Measurements from ENCODE around the gene HMGCS2.

Gene HMGCS2

DNA sequence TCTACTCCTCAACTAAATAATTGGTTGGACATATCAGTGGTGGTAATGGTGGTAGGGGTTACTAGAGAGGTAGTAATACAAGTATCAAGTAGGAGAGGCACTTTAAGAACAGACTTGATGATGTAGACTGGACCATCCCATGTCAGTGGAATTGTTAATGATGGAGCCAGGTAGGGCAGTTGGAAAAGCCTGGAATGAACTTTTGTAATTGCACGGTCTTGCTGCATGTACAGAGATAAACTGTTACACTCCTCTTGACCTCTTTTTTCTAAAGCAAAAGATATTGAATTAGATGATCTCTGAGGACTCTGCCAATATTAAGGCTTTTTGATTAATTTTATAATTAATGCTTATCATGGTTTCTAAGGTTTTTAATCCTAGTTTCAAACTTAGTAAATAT is 5.8 kb downstream of the HMGCS2 start:
- no peak for TF ChIP-seq CTCF (IDR thresholded peaks at IDR 0.05; ENCODE audit: low read depth, low read length, missing control alignments)
- no peak for DNase-seq (ENCODE audit: low read depth)
- no peak overlapping the region for H3K4me3 ChIP-seq (ENCODE audit: low read depth, low read length)

DNA sequence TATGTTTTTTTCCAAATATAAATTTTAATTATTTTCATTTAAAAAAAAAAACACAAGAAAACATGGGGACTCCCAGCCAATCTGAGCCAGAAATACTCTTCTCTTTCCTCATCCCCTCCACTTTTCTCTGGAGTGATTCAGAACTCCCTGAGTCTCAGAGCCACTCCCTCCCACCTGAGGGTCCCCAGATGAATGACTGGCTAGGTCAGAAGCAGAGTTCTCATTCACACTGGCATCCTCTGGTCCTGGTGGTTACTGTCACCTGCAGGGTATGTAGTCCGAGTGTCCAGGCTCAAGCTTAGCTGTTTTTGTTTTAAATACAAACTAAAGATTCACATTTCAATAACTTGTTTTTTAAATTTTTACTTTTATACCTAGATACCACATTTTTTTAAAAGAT is 6.3 kb downstream of the HMGCS2 start:
- no peak overlapping the region for H3K4me3 ChIP-seq (ENCODE audit: low read depth, low read length)
- no peak for DNase-seq (ENCODE audit: low read depth)
- no peak for TF ChIP-seq CTCF (IDR thresholded peaks at IDR 0.05; ENCODE audit: low read depth, low read length, missing control alignments)

GRCh38 chr1:119758584-119758983 is 10.1 kb downstream of the HMGCS2 start:
- no peak overlapping the region for H3K4me3 ChIP-seq (ENCODE audit: low read depth, low read length)
- no peak for TF ChIP-seq CTCF (IDR thresholded peaks at IDR 0.05; ENCODE audit: low read depth, low read length, missing control alignments)
- DNase-seq (ENCODE audit: low read depth), result no peak

GRCh38 chr1:119752592-119752991 is 16.1 kb downstream of the HMGCS2 start:
- no peak overlapping the region for H3K4me3 ChIP-seq (ENCODE audit: low read depth, low read length)
- no peak for DNase-seq (ENCODE audit: low read depth)
- no peak for TF ChIP-seq CTCF (IDR thresholded peaks at IDR 0.05; ENCODE audit: low read depth, low read length, missing control alignments)

GRCh38 chr1:119748040-119748439 is 20.7 kb downstream of the HMGCS2 start:
- no peak overlapping the region for H3K4me3 ChIP-seq (ENCODE audit: low read depth, low read length)
- no peak for DNase-seq (ENCODE audit: low read depth)
- TF ChIP-seq CTCF (IDR thresholded peaks at IDR 0.05; ENCODE audit: low read depth, low read length, missing control alignments), result no peak

GRCh38 chr1:119747451-119747850 is 21.3 kb downstream of the HMGCS2 start:
- H3K4me3 ChIP-seq (ENCODE audit: low read depth, low read length), result no peak overlapping the region
- DNase-seq (ENCODE audit: low read depth), result no peak
- TF ChIP-seq CTCF (IDR thresholded peaks at IDR 0.05; ENCODE audit: low read depth, low read length, missing control alignments), result no peak

DNA sequence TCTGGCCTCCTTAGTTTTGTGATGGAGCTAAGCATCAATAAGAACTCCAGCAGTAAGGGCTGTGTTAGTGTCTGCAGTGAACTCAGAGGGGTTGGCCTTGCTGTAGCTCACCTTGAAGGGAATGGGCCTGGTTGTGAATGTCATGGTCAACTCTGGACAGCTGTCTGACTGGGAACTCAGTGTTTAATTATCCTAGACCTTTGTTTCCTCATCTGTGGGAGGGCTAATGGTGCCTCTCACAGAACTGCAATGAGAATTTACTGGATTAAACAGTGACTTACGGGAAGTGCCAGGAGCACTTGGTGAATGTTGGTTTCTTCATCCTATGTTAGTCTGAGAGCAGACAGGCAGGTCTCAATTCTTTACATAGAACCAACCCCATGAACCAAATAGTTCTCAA is 23.7 kb downstream of the HMGCS2 start:
- TF ChIP-seq CTCF (IDR thresholded peaks at IDR 0.05; ENCODE audit: low read depth, low read length, missing control alignments), result no peak
- no peak overlapping the region for H3K4me3 ChIP-seq (ENCODE audit: low read depth, low read length)
- no peak for DNase-seq (ENCODE audit: low read depth)
